SH-SY5Y (cell line): ENCODE results near the gene ITGA3.

ENCODE experiments used
- GATA2 ChIP-seq: IDR thresholded peaks from 2 replicates; pipeline ENCODE4 v1.6.1; 2011; ENCODE audit warnings: mild to moderate bottlenecking, low read depth, low read length
- GATA3 ChIP-seq: IDR thresholded peaks from 2 replicates; pipeline ENCODE4 v1.6.1; 2011; ENCODE audit warnings: low read depth, mild to moderate bottlenecking, low read length, moderate library complexity

DNA sequence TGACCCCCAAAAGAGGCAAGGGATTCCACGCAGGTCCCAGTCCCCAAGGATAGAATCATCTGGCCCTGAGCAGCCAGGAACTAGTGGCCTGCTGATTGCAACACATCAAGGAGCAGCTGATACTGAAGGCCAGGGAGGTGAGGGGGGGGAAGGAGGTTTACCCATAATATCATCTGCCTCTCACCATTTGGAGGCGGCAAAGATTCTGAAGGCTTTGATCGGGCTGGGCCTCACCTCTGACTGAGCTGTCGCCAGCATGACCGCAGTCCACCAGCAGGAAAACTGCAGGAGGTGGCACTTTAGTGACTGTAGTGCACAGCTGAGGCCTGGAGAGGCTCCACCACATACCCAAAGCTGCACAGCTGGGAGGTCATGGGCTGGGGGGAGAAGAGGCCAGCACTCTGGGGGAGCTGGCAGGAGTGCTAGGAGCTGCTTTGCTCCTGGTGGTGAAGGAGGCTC lies 20.5 kb upstream of the ITGA3 start:
- TF ChIP-seq GATA3 (no peak), GATA2 (no peak)
